ENCODE results near the gene CFTR. TPM values are rescaled to one million over a fixed set of nuclear protein-coding genes. Genes with fewer than 3 reads are reported as not detected.
"Not testable (repeated sequence)": the region's sequence is repeated elsewhere in the genome, so short reads cannot be mapped to it uniquely, and the experiment has no call there.

Gene CFTR
- total RNA-seq, 2 donors from 2014 or later = 2.0 to 3.5 TPM

DNA sequence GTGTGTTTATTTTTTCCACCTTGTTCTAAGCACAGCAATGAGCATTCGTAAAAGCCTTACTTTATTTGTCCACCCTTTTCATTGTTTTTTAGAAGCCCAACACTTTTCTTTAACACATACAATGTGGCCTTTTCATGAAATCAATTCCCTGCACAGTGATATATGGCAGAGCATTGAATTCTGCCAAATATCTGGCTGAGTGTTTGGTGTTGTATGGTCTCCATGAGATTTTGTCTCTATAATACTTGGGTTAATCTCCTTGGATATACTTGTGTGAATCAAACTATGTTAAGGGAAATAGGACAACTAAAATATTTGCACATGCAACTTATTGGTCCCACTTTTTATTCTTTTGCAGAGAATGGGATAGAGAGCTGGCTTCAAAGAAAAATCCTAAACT, 28.9 kb downstream of the CFTR start:
- H3K27ac ChIP-seq (ENCODE audit: low read depth, low read length) = no peak overlapping the region
- no peaks in the 10 kb centered on the region for H3K36me3 Mint-ChIP-seq (ENCODE audit: low read depth)
- no peaks in the 10 kb centered on the region for H3K9me3 Mint-ChIP-seq
- H3K27me3 ChIP-seq (ENCODE audit: control insufficient read depth, insufficient read depth, low read length, poor library complexity, severe bottlenecking) = no peaks in the 10 kb centered on the region
- no peaks in the 10 kb centered on the region for H3K27me3 Mint-ChIP-seq (ENCODE audit: insufficient read depth)
- TF ChIP-seq, protein P1, sequence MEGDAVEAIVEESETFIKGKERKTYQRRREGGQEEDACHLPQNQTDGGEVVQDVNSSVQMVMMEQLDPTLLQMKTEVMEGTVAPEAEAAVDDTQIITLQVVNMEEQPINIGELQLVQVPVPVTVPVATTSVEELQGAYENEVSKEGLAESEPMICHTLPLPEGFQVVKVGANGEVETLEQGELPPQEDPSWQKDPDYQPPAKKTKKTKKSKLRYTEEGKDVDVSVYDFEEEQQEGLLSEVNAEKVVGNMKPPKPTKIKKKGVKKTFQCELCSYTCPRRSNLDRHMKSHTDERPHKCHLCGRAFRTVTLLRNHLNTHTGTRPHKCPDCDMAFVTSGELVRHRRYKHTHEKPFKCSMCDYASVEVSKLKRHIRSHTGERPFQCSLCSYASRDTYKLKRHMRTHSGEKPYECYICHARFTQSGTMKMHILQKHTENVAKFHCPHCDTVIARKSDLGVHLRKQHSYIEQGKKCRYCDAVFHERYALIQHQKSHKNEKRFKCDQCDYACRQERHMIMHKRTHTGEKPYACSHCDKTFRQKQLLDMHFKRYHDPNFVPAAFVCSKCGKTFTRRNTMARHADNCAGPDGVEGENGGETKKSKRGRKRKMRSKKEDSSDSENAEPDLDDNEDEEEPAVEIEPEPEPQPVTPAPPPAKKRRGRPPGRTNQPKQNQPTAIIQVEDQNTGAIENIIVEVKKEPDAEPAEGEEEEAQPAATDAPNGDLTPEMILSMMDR (conservative IDR thresholded peaks at IDR 0.05) = no peak
- no peaks in the 10 kb centered on the region for H3K36me3 ChIP-seq (ENCODE audit: control insufficient read depth, insufficient read depth, low read length)
- no peaks in the 10 kb centered on the region for H3K4me1 ChIP-seq (ENCODE audit: control insufficient read depth, insufficient read depth, low read length)
- no peak overlapping the region for H3K4me3 Mint-ChIP-seq
- H3K9me3 ChIP-seq (ENCODE audit: control insufficient read depth, low read length) = no peaks in the 10 kb centered on the region
- H3K9ac ChIP-seq (ENCODE audit: extremely low read depth, low read length, poor library complexity, severe bottlenecking) = no peak overlapping the region
- H3K4me1 Mint-ChIP-seq = no peaks in the 10 kb centered on the region
- DNase-seq = no peak
- no peak overlapping the region for H3K27ac Mint-ChIP-seq
- 91% methylated on average over 1 of the region's 1 CpG; no CpG with 5 or more reads in 1 of the 2 experiments for WGBS, 2 experiments (ENCODE audit: insufficient coverage in 1 of 2, insufficient read length in 1 of 2)
- no peak overlapping the region for H3K4me3 ChIP-seq (ENCODE audit: low read length)

DNA sequence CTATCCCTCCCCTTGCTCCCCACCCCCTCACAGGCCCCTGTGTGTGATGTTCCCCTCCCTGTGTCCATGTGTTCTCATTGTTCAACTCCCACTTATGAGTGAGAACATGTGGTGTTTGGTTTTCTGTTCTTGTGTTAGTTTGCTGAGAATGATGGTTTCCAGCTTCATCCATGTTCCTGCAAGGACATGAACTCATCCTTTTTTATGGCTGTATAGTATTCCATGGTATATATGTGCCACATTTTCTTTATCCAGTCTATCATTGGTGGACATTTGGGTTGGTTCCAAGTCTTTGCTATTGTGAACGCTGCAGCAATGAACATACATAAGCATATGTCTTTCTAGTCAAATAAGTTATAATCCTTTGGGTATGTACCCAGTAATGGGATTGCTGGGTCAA, 37.4 kb downstream of the CFTR start:
- not testable (repeated sequence) for H3K4me1 Mint-ChIP-seq; H3K9me3 Mint-ChIP-seq; H3K4me1 ChIP-seq (ENCODE audit: control insufficient read depth, insufficient read depth, low read length); H3K27ac ChIP-seq (ENCODE audit: low read depth, low read length); H3K9me3 ChIP-seq (ENCODE audit: control insufficient read depth, low read length); H3K4me3 ChIP-seq (ENCODE audit: low read length); H3K4me3 Mint-ChIP-seq; H3K27ac Mint-ChIP-seq; H3K9ac ChIP-seq (ENCODE audit: extremely low read depth, low read length, poor library complexity, severe bottlenecking); H3K36me3 Mint-ChIP-seq (ENCODE audit: low read depth); H3K27me3 Mint-ChIP-seq (ENCODE audit: insufficient read depth); H3K36me3 ChIP-seq (ENCODE audit: control insufficient read depth, insufficient read depth, low read length); H3K27me3 ChIP-seq (ENCODE audit: control insufficient read depth, insufficient read depth, low read length, poor library complexity, severe bottlenecking); DNase-seq
- whole genome bisulfite sequencing, 2 experiments (ENCODE audit: insufficient coverage in 1 of 2, insufficient read length in 1 of 2) = 100% methylated on average over 1 of the region's 1 CpG; no CpG with 5 or more reads in 1 of the 2 experiments

DNA sequence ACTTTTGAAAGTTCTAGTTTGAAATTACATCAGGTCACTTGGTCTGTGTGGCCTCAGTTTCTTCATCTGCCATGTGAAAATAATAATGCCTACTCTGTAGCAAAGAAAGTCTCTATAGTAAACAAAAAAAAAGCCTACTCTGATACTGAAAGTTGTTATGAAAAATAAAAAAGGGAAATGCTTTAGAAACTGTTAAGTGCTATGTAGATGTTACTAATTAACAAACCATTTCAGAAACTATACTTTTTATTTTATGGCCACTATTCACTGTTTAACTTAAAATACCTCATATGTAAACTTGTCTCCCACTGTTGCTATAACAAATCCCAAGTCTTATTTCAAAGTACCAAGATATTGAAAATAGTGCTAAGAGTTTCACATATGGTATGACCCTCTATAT, 50.6 kb downstream of the CFTR start:
- DNase-seq = no peak
- H3K4me3 ChIP-seq (ENCODE audit: low read length) = no peak overlapping the region
- H3K27ac ChIP-seq (ENCODE audit: low read depth, low read length) = no peak overlapping the region
- Mint-ChIP-seq H3K4me3 (no peak overlapping the region), H3K36me3 (ENCODE audit: low read depth) (no peaks in the 10 kb centered on the region), H3K27me3 (ENCODE audit: insufficient read depth) (no peaks in the 10 kb centered on the region), H3K27ac (no peak overlapping the region), H3K9me3 (no peaks in the 10 kb centered on the region), H3K4me1 (no peaks in the 10 kb centered on the region)
- no peaks in the 10 kb centered on the region for H3K4me1 ChIP-seq (ENCODE audit: control insufficient read depth, insufficient read depth, low read length)
- H3K36me3 ChIP-seq (ENCODE audit: control insufficient read depth, insufficient read depth, low read length) = no peaks in the 10 kb centered on the region
- H3K9ac ChIP-seq (ENCODE audit: extremely low read depth, low read length, poor library complexity, severe bottlenecking) = no peak overlapping the region
- H3K27me3 ChIP-seq (ENCODE audit: control insufficient read depth, insufficient read depth, low read length, poor library complexity, severe bottlenecking) = no peaks in the 10 kb centered on the region
- no peaks in the 10 kb centered on the region for H3K9me3 ChIP-seq (ENCODE audit: control insufficient read depth, low read length)
- TF ChIP-seq, protein P1 (conservative IDR thresholded peaks at IDR 0.05) = no peak

DNA sequence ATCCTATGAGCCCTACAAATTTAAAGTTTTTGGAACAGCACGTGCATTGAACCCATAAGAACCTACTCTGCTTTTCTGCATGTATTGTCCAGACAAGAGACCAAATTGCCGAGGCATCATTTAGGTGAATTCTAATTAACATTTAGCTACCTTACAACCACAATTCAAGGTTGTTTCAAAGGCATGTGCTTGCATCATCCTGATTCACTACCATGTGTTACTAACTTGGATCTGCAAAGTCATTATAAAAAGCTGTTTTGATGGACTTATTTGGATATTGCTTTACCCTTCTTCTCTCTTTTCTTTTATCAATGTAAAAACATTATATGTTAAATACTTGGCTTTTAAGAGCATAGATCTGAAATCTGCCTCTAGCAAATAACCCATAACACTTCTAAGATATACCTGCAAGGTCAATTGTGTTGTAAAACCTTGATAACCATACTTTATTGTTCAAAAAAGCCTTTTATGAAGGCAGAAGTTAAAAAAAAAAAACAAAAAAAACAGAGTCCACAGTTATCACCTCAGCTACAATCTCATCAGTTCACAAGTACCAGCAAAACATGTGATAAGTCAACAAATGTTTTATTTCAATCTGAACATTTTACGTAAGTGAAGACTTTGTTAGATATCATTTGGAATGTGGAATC, 51.9 kb downstream of the CFTR start:
- Mint-ChIP-seq H3K4me3 (no peak overlapping the region), H3K9me3 (no peaks in the 10 kb centered on the region), H3K27ac (no peak overlapping the region), H3K36me3 (ENCODE audit: low read depth) (no peaks in the 10 kb centered on the region), H3K27me3 (ENCODE audit: insufficient read depth) (no peaks in the 10 kb centered on the region), H3K4me1 (no peaks in the 10 kb centered on the region)
- no peak for DNase-seq
- no peak overlapping the region for H3K4me3 ChIP-seq (ENCODE audit: low read length)
- H3K27ac ChIP-seq (ENCODE audit: low read depth, low read length) = no peak overlapping the region
- H3K9ac ChIP-seq (ENCODE audit: extremely low read depth, low read length, poor library complexity, severe bottlenecking) = no peak overlapping the region
- 92 to 95% methylated on average over 2 to 3 of the region's 3 CpGs for WGBS, 2 experiments (ENCODE audit: insufficient coverage in 1 of 2, insufficient read length in 1 of 2)
- H3K9me3 ChIP-seq (ENCODE audit: control insufficient read depth, low read length) = no peaks in the 10 kb centered on the region
- TF ChIP-seq, protein P1 (conservative IDR thresholded peaks at IDR 0.05) = no peak
- H3K27me3 ChIP-seq (ENCODE audit: control insufficient read depth, insufficient read depth, low read length, poor library complexity, severe bottlenecking) = no peaks in the 10 kb centered on the region
- no peaks in the 10 kb centered on the region for H3K36me3 ChIP-seq (ENCODE audit: control insufficient read depth, insufficient read depth, low read length)
- H3K4me1 ChIP-seq (ENCODE audit: control insufficient read depth, insufficient read depth, low read length) = no peaks in the 10 kb centered on the region
